Astrocyte (in vitro differentiated cells and primary cell): Measurements from ENCODE around the gene MFNG. TPM values are rescaled to one million over a fixed set of nuclear protein-coding genes. Genes with fewer than 3 reads are reported as not detected.
"Not testable (repeated sequence)": the region's sequence is repeated elsewhere in the genome, so short reads cannot be mapped to it uniquely, and the experiment has no call there.

ENCODE experiments used
- DNase-seq: peaks from one replicate; pipeline ENCODE4 v3.0.0-alpha.2; 2010; ENCODE audit warnings: low read depth
- FAIRE-seq: peaks from 2 replicates; lab custom pipeline; 2011; peaks lifted over from hg19 to GRCh38; lab: Jason Lieb, UNC
- H2AFZ ChIP-seq: 2 replicates; pipeline ENCODE4 v1.6.0; 2012; ENCODE audit warnings: low read depth, low read length, inconsistent platforms
- H3K27ac ChIP-seq: 2 replicates; pipeline ENCODE4 v1.5.1; 2011; ENCODE audit warnings: low read depth, low read length, inconsistent platforms
- H3K27me3 ChIP-seq: 2 replicates; pipeline ENCODE4 v1.6.0; 2011; ENCODE audit warnings: low read length, inconsistent platforms; ENCODE audit not compliant: insufficient read depth
- H3K36me3 ChIP-seq: 2 replicates; pipeline ENCODE4 v1.5.1; 2011; ENCODE audit warnings: low read length, inconsistent platforms; ENCODE audit not compliant: insufficient read depth
- H3K4me1 ChIP-seq: 2 replicates; pipeline ENCODE4 v1.5.1; 2011; ENCODE audit warnings: low read length, inconsistent platforms; ENCODE audit not compliant: insufficient read depth
- H3K4me2 ChIP-seq: 2 replicates; pipeline ENCODE4 v1.6.0; 2012; ENCODE audit warnings: low read length, inconsistent platforms
- H3K4me3 ChIP-seq: 2 replicates; pipeline ENCODE4 v1.5.1; 2011; ENCODE audit warnings: low read depth, mild to moderate bottlenecking, low read length, inconsistent platforms; ENCODE audit not compliant: insufficient read depth
- H3K79me2 ChIP-seq: 2 replicates; pipeline ENCODE4 v1.6.0; 2012; ENCODE audit warnings: mild to moderate bottlenecking, low read length, inconsistent platforms; ENCODE audit not compliant: insufficient read depth
- H3K9ac ChIP-seq: 2 replicates; pipeline ENCODE4 v1.6.0; 2012; ENCODE audit warnings: mild to moderate bottlenecking, low read length, inconsistent platforms
- H3K9me3 ChIP-seq: 2 replicates; pipeline ENCODE4 v1.5.1; 2012; ENCODE audit warnings: low read depth, mild to moderate bottlenecking, low read length, inconsistent platforms; ENCODE audit not compliant: insufficient read depth
- H4K20me1 ChIP-seq: 2 replicates; pipeline ENCODE4 v1.6.0; 2012; ENCODE audit warnings: low read length, inconsistent platforms; ENCODE audit not compliant: insufficient read depth
- H3K27ac Mint-ChIP-seq: one replicate; pipeline ENCODE4 v1.8.0; 2021; ENCODE audit warnings: mild to moderate bottlenecking, mixed read lengths; ENCODE audit not compliant: unreplicated experiment
- H3K27me3 Mint-ChIP-seq: one replicate; pipeline ENCODE4 v1.8.0; 2021; ENCODE audit warnings: low read depth, mixed read lengths; ENCODE audit not compliant: unreplicated experiment
- H3K36me3 Mint-ChIP-seq: one replicate; pipeline ENCODE4 v1.8.0; 2021; ENCODE audit warnings: low read depth, mixed read lengths; ENCODE audit not compliant: unreplicated experiment
- H3K4me1 Mint-ChIP-seq: one replicate; pipeline ENCODE4 v1.8.0; 2021; ENCODE audit warnings: low read depth, mixed read lengths; ENCODE audit not compliant: unreplicated experiment
- H3K4me3 Mint-ChIP-seq: one replicate; pipeline ENCODE4 v1.8.0; 2021; ENCODE audit warnings: mild to moderate bottlenecking, moderate library complexity, mixed read lengths; ENCODE audit not compliant: unreplicated experiment
- H3K9me3 Mint-ChIP-seq: one replicate; pipeline ENCODE4 v1.8.0; 2021; ENCODE audit warnings: mild to moderate bottlenecking, mixed read lengths; ENCODE audit not compliant: unreplicated experiment
- EZH2 ChIP-seq: IDR thresholded peaks from 2 replicates; pipeline ENCODE4 v1.6.1; 2012; ENCODE audit warnings: mild to moderate bottlenecking, low read length, inconsistent platforms; ENCODE audit not compliant: insufficient read depth
- total RNA-seq: library from RNA; stranded (reverse); gene quantifications from 2 replicates; pipeline ENCODE4 v1.2.1, GENCODE V29; 2021
- TF ChIP-seq, protein P1 (sequence below): IDR thresholded peaks from 2 replicates; pipeline ENCODE4 v1.5.1; 2011; ENCODE audit warnings: low read depth, mild to moderate bottlenecking, inconsistent platforms, low read length, moderate library complexity; ENCODE audit not compliant: insufficient read depth

The MFNG gene
- total RNA-seq, 1 donor from 2014 or later = 1.4 TPM

DNA sequence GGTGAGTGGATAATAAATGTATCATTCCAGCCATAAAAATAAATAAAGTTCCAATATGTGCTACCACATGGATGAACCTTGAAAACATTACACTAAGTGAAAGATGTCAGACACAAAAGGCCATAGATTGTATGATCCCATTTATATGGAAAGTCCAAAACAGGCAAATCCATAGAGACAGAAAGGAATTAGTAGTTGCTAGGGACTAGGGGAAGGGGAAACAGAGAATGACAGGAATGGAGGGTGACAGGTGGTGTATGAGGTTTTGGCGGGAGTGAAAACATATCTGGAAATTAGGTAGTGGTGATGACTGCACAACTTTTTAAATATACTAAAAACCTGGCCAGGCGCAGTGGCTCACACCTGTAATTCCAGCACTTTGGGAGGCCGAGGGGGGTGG lies 48.3 kb upstream of the MFNG start:
- peaks cover 2% of the 10 kb centered on the region for H3K27me3 ChIP-seq
- H3K27ac ChIP-seq = no peak overlapping the region
- Mint-ChIP-seq H3K4me3 (no peak overlapping the region), H3K27me3 (peaks cover 7% of the 10 kb centered on the region), H3K9me3 (no peaks in the 10 kb centered on the region), H3K4me1 (peaks cover 14% of the 10 kb centered on the region), H3K27ac (no peak overlapping the region), H3K36me3 (peaks cover 2% of the 10 kb centered on the region)
- H3K9me3 ChIP-seq = no peaks in the 10 kb centered on the region
- DNase-seq (no peak), FAIRE-seq (no peak)
- no peaks in the 10 kb centered on the region for H4K20me1 ChIP-seq
- H3K4me3 ChIP-seq = no peak overlapping the region
- H2AFZ ChIP-seq = no peak overlapping the region
- H3K36me3 ChIP-seq = no peaks in the 10 kb centered on the region
- H3K4me1 ChIP-seq = peaks cover 18% of the 10 kb centered on the region
- peak overlapping the region; percentile 51 for H3K4me2 ChIP-seq
- TF ChIP-seq, protein P1, sequence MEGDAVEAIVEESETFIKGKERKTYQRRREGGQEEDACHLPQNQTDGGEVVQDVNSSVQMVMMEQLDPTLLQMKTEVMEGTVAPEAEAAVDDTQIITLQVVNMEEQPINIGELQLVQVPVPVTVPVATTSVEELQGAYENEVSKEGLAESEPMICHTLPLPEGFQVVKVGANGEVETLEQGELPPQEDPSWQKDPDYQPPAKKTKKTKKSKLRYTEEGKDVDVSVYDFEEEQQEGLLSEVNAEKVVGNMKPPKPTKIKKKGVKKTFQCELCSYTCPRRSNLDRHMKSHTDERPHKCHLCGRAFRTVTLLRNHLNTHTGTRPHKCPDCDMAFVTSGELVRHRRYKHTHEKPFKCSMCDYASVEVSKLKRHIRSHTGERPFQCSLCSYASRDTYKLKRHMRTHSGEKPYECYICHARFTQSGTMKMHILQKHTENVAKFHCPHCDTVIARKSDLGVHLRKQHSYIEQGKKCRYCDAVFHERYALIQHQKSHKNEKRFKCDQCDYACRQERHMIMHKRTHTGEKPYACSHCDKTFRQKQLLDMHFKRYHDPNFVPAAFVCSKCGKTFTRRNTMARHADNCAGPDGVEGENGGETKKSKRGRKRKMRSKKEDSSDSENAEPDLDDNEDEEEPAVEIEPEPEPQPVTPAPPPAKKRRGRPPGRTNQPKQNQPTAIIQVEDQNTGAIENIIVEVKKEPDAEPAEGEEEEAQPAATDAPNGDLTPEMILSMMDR = no peak
- TF ChIP-seq EZH2 = no peak
- H3K9ac ChIP-seq = no peak overlapping the region
- no peaks in the 10 kb centered on the region for H3K79me2 ChIP-seq

DNA sequence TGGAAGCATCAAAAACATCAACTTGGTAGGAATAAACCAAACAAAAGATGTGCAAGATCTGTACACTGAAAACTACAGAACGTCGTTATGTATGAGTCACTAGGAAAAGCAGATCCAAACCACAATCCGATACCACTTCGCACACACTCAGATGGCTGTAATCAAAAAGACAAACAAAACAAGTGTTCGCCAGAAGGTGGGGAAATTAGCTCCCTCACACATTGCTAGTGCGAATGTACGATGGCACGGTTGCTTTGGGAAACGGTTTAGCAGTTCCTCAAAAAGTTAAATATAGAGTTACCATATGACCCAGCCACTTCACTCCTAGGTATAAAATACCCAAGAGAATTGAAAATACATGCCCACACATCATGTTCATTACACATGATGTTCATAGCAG lies 47.8 kb upstream of the MFNG start:
- H3K9me3 Mint-ChIP-seq = no peaks in the 10 kb centered on the region
- peak overlapping the region; percentile 51 for H3K4me2 ChIP-seq
- H2AFZ ChIP-seq = no peak overlapping the region
- H3K36me3 Mint-ChIP-seq = peaks cover 2% of the 10 kb centered on the region
- no peaks in the 10 kb centered on the region for H3K9me3 ChIP-seq
- TF ChIP-seq, protein P1 = no peak
- no peak for TF ChIP-seq EZH2
- H3K9ac ChIP-seq = no peak overlapping the region
- no peak overlapping the region for H3K4me3 Mint-ChIP-seq
- H3K4me1 ChIP-seq = peaks cover 18% of the 10 kb centered on the region
- no peak overlapping the region for H3K27ac ChIP-seq
- FAIRE-seq (peak; percentile 97), DNase-seq (peak; percentile 87)
- H3K27me3 ChIP-seq = peaks cover 2% of the 10 kb centered on the region
- H4K20me1 ChIP-seq = no peaks in the 10 kb centered on the region
- no peaks in the 10 kb centered on the region for H3K79me2 ChIP-seq
- H3K4me1 Mint-ChIP-seq = peaks cover 14% of the 10 kb centered on the region
- H3K27me3 Mint-ChIP-seq = peaks cover 5% of the 10 kb centered on the region
- H3K4me3 ChIP-seq = no peak overlapping the region
- no peaks in the 10 kb centered on the region for H3K36me3 ChIP-seq
- H3K27ac Mint-ChIP-seq = no peak overlapping the region

DNA sequence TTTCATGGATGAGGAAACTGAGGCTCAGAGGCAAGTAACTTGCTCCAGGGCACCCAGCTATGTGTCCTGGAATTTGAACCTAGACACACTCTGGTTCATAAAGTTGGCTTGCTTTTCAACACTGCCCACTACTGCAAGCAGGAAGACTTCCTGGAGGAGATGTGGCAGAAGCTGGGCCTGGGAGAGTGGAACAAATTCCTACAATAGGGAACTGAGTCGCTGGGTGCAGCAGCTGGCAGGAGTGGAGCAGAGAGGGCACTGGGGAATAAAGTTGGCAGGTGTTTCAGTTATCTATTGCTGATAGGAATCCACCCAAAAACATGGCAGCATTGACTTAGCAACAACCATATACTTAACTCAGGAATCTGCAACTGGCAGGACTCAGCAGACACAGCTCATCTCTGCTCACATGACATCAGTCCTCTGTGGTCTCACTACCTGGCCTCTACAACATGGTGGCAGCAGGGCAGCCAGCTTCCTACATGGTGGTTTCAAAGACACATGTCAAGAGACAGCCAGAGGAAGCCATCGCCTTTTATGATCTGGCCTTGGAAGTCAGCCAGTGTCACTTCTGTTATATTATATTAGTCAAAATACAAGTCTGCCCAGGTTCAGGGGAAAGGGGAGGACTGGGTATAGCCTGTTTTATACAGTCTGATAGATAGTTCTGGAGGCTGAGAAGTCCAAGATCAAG lies 43.6 kb upstream of the MFNG start:
- Histone ChIP-seq H3K9me3 (no peaks in the 10 kb centered on the region), H4K20me1 (no peaks in the 10 kb centered on the region), H3K9ac (no peak overlapping the region), H3K79me2 (no peaks in the 10 kb centered on the region), H3K4me3 (no peak overlapping the region), H3K27ac (no peak overlapping the region), H3K4me1 (peaks cover 37% of the 10 kb centered on the region), H2AFZ (no peak overlapping the region), H3K36me3 (no peaks in the 10 kb centered on the region), H3K27me3 (no peaks in the 10 kb centered on the region), H3K4me2 (no peak overlapping the region)
- TF ChIP-seq, protein P1 = no peak
- TF ChIP-seq EZH2 = no peak
- no peak overlapping the region for H3K4me3 Mint-ChIP-seq
- H3K27ac Mint-ChIP-seq = no peak overlapping the region
- peaks cover 2% of the 10 kb centered on the region for H3K27me3 Mint-ChIP-seq
- FAIRE-seq = no peak
- no peak for DNase-seq
- H3K36me3 Mint-ChIP-seq = peaks cover 2% of the 10 kb centered on the region
- peaks cover 23% of the 10 kb centered on the region for H3K4me1 Mint-ChIP-seq
- H3K9me3 Mint-ChIP-seq = no peaks in the 10 kb centered on the region

DNA sequence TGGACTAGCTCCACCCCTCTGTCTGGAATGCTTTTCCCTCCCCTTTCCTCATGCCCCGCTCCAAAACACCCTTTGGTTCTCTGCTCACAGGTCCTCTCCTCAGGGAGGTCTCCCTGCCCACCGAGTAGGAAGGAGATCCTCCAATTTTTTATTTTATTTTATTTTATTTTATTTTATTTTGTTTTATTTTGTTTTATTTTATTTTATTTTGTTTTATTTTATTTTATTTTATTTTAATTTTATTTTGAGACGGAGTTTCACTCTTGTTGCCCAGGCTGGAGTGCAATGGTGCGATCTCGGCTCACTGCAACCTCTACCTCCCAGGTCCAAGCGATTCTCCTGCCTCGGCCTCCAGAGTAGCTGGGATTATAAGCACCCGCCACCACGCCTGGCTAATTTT lies 41.8 kb upstream of the MFNG start:
- not testable (repeated sequence) for H3K4me2 ChIP-seq, H3K9ac ChIP-seq, H3K4me3 Mint-ChIP-seq, H2AFZ ChIP-seq, H3K27me3 ChIP-seq, H4K20me1 ChIP-seq, H3K4me3 ChIP-seq, DNase-seq, H3K36me3 ChIP-seq, H3K27me3 Mint-ChIP-seq, H3K79me2 ChIP-seq, H3K36me3 Mint-ChIP-seq, FAIRE-seq, H3K9me3 Mint-ChIP-seq, H3K27ac ChIP-seq, H3K9me3 ChIP-seq
- peaks cover 24% of the 10 kb centered on the region for H3K4me1 ChIP-seq
- Mint-ChIP-seq H3K27ac (peak overlapping the region; percentile 34), H3K4me1 (peaks cover 12% of the 10 kb centered on the region)
